MM.1S (cell line): Measurements from ENCODE around the gene KLF15.

Experiments used
- EZH2 ChIP-seq: fragments of 300-600 bp; sonication (generic); optimal IDR thresholded peaks from 2 replicates; pipeline ENCODE3; 2017; ENCODE audit warnings: low read depth, mild to moderate bottlenecking, antibody characterized with exemption, low read length, mixed read lengths
- EZH2phosphoT487 ChIP-seq: fragments of 300-600 bp; sonication (generic); IDR thresholded peaks from 2 replicates; pipeline ENCODE4 v1.6.1; 2018; ENCODE audit warnings: antibody characterized with exemption, low read length
- TF ChIP-seq, protein P1 (sequence below): fragments of 300-600 bp; sonication (generic); IDR thresholded peaks from 2 replicates; pipeline ENCODE4 v1.5.1; 2016; ENCODE audit warnings: antibody characterized with exemption, low read length, mixed read lengths

GRCh38 chr3:126303272-126303671 is 53.9 kb downstream of the KLF15 start:
- TF ChIP-seq, protein P1, sequence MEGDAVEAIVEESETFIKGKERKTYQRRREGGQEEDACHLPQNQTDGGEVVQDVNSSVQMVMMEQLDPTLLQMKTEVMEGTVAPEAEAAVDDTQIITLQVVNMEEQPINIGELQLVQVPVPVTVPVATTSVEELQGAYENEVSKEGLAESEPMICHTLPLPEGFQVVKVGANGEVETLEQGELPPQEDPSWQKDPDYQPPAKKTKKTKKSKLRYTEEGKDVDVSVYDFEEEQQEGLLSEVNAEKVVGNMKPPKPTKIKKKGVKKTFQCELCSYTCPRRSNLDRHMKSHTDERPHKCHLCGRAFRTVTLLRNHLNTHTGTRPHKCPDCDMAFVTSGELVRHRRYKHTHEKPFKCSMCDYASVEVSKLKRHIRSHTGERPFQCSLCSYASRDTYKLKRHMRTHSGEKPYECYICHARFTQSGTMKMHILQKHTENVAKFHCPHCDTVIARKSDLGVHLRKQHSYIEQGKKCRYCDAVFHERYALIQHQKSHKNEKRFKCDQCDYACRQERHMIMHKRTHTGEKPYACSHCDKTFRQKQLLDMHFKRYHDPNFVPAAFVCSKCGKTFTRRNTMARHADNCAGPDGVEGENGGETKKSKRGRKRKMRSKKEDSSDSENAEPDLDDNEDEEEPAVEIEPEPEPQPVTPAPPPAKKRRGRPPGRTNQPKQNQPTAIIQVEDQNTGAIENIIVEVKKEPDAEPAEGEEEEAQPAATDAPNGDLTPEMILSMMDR: no peak
- no peak for TF ChIP-seq EZH2
- TF ChIP-seq EZH2phosphoT487: no peak
